Measurements from ENCODE around the gene PIGN.
"Not testable (repeated sequence)": the region's sequence is repeated elsewhere in the genome, so short reads cannot be mapped to it uniquely, and the experiment has no call there.

PIGN gene

DNA sequence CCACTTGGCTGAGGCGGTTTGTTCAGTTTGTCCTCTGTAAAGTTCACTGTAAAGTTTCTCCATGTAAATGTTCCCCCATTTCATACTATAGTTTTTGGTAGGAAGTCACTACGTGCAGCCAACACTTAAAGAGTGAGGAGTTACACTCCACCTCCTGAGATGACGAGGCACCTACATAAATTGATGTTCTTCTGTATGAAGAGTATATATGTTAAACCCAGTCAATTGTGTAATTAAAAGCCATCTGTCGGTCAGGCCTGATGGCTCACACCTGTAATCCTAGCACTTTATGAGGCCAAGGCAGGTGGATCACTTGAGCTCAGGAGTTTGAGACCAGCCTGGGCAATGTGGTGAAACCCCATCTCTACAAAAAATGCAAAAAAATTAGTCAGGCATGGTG lies 7.6 kb downstream of the PIGN start:
- no peak for DNase-seq

DNA sequence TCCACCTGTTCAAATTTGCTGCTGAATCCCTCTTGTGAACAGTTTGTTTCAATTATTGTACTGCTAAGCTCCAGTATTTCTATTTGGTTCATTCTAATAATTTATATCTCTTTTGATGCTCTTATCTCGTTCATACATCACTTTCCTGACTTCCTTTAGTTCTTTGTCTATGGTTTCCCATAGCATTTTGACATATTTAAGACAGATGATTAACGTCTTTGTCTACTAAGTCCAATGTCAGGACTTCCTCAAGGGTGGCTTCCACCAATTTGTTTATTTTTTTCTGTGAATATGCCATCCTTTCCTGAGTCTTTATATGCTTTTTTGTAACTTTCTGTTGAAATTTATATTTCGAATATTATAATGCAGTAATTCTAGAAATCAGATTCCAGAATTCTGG lies 9.6 kb downstream of the PIGN start:
- no peak for DNase-seq

DNA sequence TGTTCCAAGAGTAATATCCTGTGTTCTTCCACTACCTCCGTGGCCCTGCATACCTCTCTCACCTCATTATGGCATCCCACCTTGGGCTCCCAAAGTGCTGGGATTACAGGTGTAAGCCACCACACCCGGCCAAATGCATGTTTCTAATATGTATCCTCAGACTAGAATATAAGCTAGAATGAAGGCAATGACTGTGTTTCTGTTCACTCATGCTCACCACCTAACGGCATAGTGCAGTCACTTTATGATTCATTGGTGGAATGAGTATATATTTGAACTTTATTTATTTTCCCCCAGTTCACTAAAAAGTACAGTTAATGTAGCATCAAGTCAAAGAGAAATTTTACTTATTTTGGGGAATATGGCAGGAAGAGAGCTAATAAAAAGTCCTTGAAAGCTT lies 11.3 kb downstream of the PIGN start:
- DNase-seq, result no peak

DNA sequence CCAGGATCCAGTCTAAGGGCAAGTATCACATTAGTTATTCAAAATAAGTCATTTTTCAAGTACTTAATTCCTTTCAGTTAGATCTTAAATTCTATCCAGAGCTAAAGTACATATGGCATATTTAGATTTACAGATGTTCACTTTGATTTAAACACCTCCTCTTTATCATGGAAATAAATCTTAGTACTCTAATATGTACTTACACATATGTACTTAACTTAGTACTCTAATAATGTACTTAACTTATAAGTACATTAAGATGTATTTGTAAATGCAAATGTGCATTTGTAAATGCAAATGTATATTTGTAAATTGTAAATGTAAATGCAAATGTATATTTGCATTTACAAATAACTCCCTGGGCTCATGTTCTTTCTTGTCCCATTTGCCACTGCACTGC lies 14.6 kb downstream of the PIGN start:
- no peak for DNase-seq

DNA sequence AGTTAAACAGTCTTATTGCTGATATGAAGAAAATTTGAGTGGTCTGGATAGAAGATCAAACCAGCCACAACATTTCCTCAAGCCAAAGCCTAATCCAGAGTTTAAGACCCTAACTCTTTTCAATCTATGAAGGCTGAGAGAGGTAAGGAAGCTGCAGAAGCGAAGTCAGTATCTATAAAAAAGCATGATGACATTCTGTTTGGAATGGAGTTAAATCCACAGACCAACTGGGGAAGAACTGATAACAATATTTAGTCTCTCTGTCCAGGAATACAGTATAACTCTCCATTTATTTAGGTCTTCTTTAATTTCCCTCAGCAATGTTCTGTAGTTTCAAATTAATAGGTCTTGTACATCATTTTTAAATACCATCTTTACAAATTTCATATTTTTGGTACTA lies 16.0 kb downstream of the PIGN start:
- DNase-seq, result no peak

DNA sequence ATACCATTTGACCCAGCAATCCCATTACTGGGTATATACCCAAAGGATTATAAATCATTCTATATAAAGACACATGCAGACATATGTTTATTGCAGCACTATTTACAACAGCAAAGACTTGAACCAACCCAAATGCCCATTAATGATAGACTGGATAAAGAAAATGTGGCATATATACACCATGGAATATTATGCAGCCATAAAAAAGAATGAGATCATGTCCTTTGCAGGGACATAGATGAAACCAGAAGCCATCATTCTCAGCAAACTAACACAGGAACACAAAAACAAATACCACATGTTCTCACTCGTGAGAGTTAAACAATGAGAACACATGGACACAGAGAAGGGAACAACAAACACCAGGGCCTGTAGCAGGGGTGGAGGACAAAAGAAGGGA lies 20.3 kb downstream of the PIGN start:
- not testable (repeated sequence) for DNase-seq

DNA sequence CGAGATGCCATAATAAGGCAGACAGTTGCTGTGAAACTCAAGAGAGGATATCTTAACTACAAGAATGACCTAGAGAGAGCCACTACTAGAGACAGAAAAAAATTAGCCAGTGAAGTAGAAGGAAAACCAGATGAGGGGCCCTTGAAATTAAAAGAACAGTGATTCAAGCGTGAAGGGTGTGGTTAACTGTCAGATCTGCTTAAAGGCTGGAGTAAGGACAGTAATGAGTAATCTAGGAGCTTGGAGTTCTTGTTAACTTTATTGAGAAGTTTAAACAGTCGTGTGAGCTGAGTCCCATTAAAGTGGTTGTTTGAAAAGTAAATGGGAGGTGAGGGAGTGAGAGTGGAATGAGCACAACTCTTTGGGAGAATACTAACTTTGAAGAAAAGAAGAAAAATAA lies 21.3 kb downstream of the PIGN start:
- no peak for DNase-seq

DNA sequence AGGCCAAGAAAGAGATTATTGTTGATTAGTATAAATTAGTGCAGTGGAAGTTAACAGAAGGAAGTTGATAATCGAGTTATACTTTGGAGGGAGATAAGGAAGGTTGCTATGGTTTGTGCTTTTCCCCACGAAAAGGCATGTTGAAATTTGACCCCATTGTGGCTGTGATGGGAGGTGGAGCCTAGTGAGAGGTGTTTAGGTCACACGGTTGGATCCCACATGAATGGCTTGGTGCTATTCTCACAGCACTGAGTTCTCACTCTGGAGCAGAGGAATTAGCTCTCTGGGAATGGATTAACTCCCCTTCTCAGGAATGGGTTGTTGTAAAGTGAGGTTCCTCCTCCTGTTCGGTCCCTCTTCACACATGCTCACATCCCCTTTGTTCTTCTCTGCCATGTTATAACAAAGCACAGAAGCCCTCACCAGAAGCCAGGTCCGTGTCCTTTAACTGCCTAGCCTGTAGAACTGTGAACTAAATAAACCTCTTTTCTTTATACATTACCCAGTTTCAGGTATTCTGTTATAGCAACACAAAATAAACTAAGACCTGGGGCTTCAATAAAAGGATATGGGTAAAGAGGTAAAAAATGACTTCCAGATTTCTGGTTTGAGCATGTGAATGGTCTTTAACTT lies 21.9 kb downstream of the PIGN start:
- DNase-seq, result no peak

DNA sequence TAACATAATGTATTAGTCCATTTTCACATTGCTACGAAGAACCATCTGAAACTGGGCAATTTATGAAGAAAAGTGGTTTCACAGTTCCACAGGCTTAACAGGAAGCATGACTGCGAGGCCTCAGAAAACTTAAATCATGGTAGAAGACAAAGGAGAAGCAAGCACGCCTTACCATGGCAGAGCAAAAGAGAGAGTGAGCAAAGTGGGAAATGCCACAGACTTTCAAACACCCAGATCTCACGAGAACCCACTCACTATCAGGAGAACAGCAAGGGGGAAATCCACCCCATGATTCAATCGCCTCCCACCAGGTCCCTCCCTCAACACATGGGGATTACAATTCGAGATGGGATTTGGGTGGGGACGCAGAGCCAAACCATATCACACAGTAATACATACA lies 22.5 kb downstream of the PIGN start:
- DNase-seq, result no peak

DNA sequence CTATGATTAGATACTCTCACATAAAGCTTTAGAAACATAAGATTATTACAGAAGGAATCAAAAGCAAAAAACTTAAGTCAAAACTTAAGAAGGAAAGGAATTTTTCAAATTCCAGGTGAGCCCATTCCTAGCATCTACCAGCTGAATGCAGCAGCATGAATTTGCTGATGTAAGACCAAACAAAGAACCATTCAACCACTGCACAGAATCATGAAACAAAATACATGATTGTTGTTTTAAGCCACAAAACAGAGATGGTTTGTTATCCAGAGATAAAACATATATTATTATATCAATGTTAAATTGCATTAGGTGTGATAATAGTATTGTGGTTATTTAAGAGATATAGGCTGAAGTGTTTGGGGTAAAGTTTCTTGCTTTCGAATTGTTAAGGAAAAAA lies 29.0 kb downstream of the PIGN start:
- DNase-seq, result no peak

DNA sequence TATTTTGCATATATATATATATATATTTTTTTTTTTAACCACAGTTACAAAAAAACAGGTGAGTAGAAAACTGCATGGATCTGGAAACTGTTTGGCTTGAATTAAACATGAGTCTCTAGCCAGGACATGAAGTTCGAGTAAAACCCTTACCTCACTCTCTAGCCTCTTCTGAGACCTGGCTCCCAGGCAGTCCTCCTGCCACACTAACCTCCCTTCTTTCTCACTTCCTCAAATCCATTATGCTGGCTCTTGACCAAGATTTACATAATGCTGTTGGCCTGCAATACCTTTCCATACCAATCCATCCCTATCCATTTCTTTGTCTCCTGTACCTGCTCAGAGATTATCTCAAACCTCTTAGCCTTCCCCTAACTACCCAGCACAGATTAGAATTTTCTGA lies 34.0 kb downstream of the PIGN start:
- no peak for DNase-seq

DNA sequence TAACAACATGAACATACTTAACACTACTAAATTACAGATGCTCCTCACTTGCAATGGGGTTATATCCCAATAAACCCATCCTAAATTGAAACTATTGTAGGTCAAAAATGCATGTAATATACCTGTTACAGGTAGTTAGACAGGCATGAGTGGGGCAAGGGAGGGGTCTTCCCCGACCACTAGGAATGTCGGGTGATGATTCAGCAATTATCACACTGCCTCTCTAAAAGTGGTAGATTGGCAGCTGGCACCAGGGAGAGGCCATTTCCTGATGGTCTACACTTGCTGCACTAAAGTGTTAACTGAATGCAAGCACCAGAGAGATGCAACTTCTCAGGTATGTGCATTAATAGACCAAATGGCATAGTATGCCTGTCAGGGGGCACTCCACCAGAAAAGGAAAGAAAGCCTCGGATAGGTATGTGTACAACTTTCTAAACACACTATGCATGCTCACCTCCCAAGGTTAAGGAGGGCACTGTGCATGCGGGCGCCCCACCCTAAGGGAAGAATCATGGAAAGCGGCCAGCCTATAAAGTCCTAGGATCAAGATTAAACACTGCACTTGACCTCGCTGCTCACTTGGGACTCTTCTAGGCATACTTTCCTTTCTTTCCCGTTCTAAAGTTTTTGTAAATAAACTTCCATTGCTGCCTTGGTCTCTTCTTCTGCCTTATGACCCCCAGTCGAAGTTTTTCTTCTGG lies 35.6 kb downstream of the PIGN start:
- no peak for DNase-seq

DNA sequence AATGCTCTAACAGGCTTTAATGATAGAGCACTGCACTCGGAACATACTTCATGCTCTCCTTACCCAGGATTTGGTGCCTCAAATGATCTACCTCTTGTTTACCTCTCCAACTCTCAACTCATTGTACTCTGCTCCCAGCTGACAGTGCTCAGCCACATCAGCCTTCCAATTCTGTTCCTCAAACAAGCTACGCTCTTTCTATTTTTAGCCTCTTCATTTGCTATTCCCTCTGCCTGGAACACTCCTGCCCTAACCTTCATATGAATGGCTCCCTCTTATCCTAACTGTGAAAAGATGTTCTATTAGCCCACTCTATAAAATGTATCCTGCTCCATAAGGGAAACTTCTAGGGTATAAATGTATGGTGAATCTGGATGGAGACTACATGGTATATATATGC lies 42.5 kb downstream of the PIGN start:
- no peak for DNase-seq

DNA sequence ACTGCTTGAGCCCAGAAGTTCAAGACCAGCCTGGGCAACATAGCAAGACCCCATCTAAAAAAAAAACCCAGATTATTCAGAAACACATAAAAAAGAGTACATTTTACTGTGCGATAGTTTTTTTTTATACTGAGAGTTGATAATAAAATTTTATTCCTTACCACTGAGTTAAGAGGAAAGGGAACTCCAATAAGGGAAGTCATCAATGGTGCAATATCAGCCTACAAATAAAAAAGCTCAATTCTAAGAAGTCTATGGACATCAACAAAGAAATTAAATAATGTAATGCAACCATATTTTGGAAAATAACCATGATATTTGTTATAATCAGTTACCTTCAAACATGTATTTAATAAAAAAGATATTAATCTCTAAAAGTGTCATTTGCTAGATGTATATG lies 46.6 kb downstream of the PIGN start:
- DNase-seq, result no peak

DNA sequence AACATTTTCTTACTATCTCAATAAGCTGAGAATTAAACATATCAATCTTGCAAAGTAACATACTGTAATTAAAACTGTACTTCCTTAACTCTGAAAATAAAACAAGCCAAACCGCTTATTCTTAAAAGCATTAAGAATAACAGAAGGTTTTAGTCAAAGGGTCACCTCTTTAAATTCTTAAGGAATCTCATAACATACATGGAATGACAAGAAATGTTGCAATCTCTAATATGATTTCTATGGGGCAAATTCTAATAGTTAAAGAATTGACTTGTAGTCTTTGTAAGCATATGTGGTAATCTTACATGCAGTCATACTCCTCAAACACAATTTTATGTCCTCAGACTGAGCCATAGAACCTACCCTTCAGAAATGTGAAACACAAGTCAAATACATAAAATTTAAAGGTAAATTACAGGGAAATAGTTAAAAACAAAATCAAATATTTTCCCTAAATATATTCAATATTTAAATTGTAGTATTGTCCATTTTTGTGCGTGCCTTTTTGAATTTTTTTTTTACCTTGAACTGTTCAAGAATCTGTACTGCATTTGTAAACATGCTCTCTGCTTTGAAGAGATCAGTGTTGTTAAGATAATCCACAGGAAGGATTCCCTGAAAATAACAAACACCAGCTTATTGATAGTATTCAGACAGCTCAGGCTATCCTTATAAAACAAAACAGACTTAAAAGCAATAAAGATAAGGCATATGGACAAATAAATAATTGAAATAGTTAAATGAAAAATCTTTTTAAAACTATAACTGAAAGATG lies 48.2 kb downstream of the PIGN start:
- no peak for DNase-seq

DNA sequence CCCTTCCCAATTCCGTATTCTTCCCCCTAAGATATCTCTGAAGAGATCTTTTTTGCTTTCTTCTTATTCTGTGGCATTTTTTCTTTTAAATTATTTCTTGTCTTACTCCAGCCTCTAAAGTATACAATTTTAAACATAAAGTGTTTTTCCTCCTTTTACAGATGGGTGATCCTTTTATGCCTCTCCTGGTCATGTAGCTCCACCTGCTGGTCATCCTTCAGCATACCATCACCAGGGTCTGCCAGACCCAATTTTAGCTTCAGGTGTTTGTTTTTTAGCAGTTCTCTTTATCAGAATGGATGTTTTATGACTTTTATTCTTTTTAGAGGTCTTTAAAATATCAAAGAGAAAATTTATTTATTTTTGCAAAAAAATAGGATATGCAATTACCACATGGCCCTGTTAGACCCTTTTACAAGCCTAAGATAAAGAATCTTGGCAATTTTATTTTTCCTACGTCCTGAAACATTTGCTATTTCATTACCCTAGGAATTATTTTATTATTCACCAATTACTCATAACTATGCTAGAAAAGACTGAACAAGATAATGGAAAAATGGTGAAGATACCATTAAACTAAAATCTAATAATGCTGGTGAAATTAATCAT lies 55.5 kb downstream of the PIGN start:
- DNase-seq, result no peak

DNA sequence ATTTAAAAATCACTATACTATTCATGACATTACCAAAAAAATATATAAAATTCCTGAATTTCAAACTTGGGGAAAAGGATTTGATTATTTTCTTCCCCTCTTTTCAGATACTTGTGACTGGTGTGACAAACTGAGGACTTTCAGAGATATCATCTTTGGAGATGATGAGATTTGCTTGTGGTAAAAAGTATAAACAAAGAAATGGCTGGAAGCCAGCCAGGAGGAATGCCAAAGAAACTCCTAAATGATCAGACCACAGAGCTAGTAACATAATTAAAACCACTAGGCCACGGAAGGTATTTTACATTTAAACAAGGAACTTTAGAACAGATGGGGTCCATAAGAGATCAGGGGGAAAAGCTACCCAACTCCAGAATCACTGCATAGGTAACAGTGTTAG lies 58.7 kb downstream of the PIGN start:
- DNase-seq, result no peak

DNA sequence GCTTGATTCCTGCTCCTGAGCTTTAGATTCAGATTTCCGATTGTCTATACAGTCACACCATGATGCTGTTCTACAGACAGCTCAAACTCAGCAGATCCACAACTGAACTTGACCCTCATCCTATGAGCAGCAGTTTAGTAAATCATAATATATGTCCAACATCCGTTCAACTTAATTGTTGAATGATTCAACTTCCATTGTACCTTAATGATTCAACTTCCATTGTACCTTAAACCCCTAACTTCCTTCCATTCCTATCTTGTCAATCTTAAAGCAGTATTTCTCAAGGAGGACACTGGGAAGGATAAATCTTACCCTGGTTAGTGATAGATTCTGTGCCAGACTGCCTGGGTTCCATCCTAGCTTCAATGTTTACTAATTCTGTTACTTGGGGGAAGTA lies 60.1 kb downstream of the PIGN start:
- no peak for DNase-seq

DNA sequence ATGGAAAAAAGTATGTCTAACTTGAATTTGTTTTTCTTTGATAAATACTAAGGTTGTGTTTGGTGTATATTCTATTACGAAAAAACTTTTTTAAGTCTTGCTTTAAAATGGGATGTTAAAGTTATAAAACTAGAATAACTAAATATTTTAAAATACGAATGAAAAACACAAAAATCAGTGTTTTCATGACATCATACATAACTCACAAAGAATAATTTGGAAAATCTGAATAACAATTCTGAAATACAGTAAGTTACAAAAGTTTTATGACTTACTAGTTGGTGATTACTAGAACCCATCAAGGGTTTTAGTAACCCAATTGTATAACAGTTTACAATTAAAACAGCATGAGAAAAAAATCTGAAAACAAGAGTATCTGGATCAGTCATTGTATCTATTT lies 61.2 kb downstream of the PIGN start:
- no peak for DNase-seq

DNA sequence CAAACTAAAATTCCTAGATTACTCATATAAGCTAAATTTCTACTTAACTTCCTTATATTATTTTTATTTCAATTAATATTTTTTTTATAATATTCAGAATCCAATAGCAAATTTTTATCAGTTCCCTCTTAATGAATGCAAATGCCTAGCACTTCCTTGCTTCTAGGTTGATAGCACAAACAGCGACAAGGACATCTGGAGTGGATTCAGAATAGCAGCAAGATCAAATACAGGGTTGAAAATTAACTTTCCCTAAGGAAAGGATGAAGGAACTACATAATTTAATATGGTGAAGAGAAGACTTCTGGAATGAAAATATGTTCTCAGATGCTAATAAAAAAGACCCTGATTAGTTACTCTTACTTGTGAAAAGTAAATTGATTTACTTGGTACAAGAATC lies 64.5 kb downstream of the PIGN start:
- no peak for DNase-seq

DNA sequence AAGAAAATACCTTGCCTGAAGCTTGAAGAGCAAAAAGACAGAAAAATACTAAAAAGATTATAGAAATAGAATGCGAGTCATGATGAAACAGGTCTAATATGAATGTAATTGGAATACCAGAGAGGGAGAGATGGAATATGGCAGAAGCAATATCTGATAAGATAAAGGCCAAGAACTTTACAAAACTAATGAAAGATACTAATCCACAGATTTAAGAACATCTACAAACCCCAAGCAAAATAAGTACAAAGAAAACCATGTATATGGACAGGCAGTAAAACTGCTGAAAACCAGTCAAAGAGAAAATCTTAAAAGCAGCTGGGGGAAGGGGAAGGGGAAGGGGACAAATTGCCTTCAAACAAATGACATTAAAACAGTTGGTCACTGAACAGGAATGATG lies 67.0 kb downstream of the PIGN start:
- no peak for DNase-seq

DNA sequence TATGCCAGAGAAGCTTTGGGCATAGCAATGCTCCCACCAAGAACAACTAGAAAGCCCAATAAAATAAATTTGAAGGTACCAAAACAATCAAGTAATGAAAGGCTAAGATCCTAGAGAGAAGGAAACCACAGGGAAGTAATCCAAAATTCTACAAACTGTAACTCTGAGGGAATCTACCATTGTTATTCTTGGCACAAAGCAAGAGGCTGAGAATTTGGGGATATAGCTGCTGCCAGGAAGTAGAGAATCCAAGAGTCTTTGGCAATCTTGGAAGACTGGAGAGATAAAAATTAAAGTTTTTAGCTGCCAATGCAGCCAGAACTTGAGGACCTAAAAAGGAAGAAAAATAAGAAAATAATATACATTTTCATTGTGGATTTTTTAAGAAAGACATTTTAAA lies 68.5 kb downstream of the PIGN start:
- DNase-seq, result no peak

DNA sequence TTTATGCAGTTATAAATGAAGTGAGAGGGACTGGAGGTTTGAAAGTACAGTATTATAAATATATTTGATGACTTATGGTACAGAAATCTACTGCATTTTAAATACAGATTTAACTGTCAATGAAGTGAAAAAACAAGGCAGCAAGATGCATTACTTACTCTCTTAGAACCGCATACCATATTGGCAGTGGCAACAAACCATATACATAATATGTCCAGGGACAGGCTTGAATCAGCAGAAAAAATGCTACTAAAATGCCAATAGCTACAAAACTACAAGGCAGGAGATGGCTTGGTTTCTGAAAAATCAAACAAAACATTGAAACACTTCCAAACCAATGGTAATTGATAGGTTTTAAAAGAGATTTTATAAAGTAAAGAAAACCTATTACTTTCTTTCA lies 77.2 kb downstream of the PIGN start:
- DNase-seq, result no peak

DNA sequence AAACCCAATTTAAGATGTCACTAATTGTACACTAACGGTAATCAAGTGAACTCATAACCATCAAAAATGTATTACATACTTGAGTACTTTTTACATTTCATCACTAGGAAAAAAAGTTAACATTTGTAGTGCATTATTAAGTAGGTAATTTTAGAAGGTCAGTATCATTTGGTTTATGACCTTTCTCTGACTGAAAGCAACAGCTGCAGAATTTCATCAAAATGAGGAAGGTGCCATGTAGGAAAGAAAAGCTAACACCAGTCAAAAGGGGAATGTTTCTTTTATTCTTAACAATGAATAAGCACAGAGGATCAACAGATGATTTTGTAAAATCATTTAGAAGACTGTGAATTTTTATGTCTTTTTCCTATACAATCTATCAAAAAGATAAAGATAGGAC lies 79.0 kb downstream of the PIGN start:
- no peak for DNase-seq

Data from NCI-H1436 treated with DMSO at 0.1 percent for 48 hours (cell line).